ENCODE results near the gene HOOK1.

HOOK1 gene

GRCh38 chr1:59776960-59777852 lies 37.5 kb upstream of the HOOK1 start:
- Histone ChIP-seq H3K27me3 (ENCODE audit: insufficient read depth, poor library complexity, severe bottlenecking) (no peaks in the 10 kb centered on the region), H3K27ac (ENCODE audit: poor library complexity, severe bottlenecking) (no peak overlapping the region), H3K4me1 (ENCODE audit: insufficient read depth, poor library complexity, severe bottlenecking) (no peaks in the 10 kb centered on the region), H3K9me3 (ENCODE audit: severe bottlenecking) (no peaks in the 10 kb centered on the region), H3K36me3 (ENCODE audit: low read depth) (no peaks in the 10 kb centered on the region), H3K4me3 (ENCODE audit: severe bottlenecking) (no peak overlapping the region)
- ATAC-seq (ENCODE audit: low read depth) (no peak), DNase-seq (ENCODE audit: low spot score) (no peak)
- TF ChIP-seq CTCF (IDR thresholded peaks at IDR 0.05; ENCODE audit: poor library complexity, severe bottlenecking) = no peak

- Histone ChIP-seq H3K4me1 (ENCODE audit: insufficient read depth, poor library complexity, severe bottlenecking) (no peaks in the 10 kb centered on the region), H3K36me3 (ENCODE audit: low read depth) (no peaks in the 10 kb centered on the region), H3K27ac (ENCODE audit: poor library complexity, severe bottlenecking) (no peak overlapping the region), H3K4me3 (ENCODE audit: severe bottlenecking) (no peak overlapping the region), H3K9me3 (ENCODE audit: severe bottlenecking) (no peaks in the 10 kb centered on the region), H3K27me3 (ENCODE audit: insufficient read depth, poor library complexity, severe bottlenecking) (no peaks in the 10 kb centered on the region)
- TF ChIP-seq CTCF (IDR thresholded peaks at IDR 0.05; ENCODE audit: poor library complexity, severe bottlenecking) = peak; percentile 18
- DNase-seq (ENCODE audit: low spot score) (no peak), ATAC-seq (ENCODE audit: low read depth) (no peak)
These were observed 34.8 kb upstream of the HOOK1 start for GRCh38 chr1:59779949-59780348.

GRCh38 chr1:59788825-59789224 lies 25.9 kb upstream of the HOOK1 start:
- no peaks in the 10 kb centered on the region for H3K4me1 ChIP-seq (ENCODE audit: insufficient read depth, poor library complexity, severe bottlenecking)
- peaks cover 4% of the 10 kb centered on the region for H3K9me3 ChIP-seq (ENCODE audit: severe bottlenecking)
- H3K27me3 ChIP-seq (ENCODE audit: insufficient read depth, poor library complexity, severe bottlenecking) = no peaks in the 10 kb centered on the region
- no peak overlapping the region for H3K27ac ChIP-seq (ENCODE audit: poor library complexity, severe bottlenecking)
- no peak overlapping the region for H3K4me3 ChIP-seq (ENCODE audit: severe bottlenecking)
- ATAC-seq (ENCODE audit: low read depth) = no peak
- no peak for TF ChIP-seq CTCF (IDR thresholded peaks at IDR 0.05; ENCODE audit: poor library complexity, severe bottlenecking)
- H3K36me3 ChIP-seq (ENCODE audit: low read depth) = no peaks in the 10 kb centered on the region
- no peak for DNase-seq (ENCODE audit: low spot score)

- no peak for TF ChIP-seq CTCF (IDR thresholded peaks at IDR 0.05; ENCODE audit: poor library complexity, severe bottlenecking)
- no peaks in the 10 kb centered on the region for H3K9me3 ChIP-seq (ENCODE audit: severe bottlenecking)
These were observed 16.1 kb upstream of the HOOK1 start for GRCh38 chr1:59798600-59798999.

GRCh38 chr1:59803458-59804038 lies 11.2 kb upstream of the HOOK1 start:
- DNase-seq (ENCODE audit: low spot score) = no peak
- Histone ChIP-seq H3K4me3 (ENCODE audit: severe bottlenecking) (no peak overlapping the region), H3K9me3 (ENCODE audit: severe bottlenecking) (no peaks in the 10 kb centered on the region), H3K36me3 (ENCODE audit: low read depth) (no peaks in the 10 kb centered on the region), H3K4me1 (ENCODE audit: insufficient read depth, poor library complexity, severe bottlenecking) (no peaks in the 10 kb centered on the region), H3K27ac (ENCODE audit: poor library complexity, severe bottlenecking) (no peak overlapping the region), H3K27me3 (ENCODE audit: insufficient read depth, poor library complexity, severe bottlenecking) (no peaks in the 10 kb centered on the region)
- no peak for TF ChIP-seq CTCF (IDR thresholded peaks at IDR 0.05; ENCODE audit: poor library complexity, severe bottlenecking)
- no peak for ATAC-seq (ENCODE audit: low read depth)

More at GRCh38 chr1:59798600-59798999, 16.1 kb upstream of the HOOK1 start:
- Histone ChIP-seq H3K27me3 (ENCODE audit: insufficient read depth, poor library complexity, severe bottlenecking) (no peaks in the 10 kb centered on the region), H3K4me1 (ENCODE audit: insufficient read depth, poor library complexity, severe bottlenecking) (no peaks in the 10 kb centered on the region), H3K27ac (ENCODE audit: poor library complexity, severe bottlenecking) (no peak overlapping the region), H3K4me3 (ENCODE audit: severe bottlenecking) (no peak overlapping the region), H3K36me3 (ENCODE audit: low read depth) (no peaks in the 10 kb centered on the region)
- no peak for ATAC-seq (ENCODE audit: low read depth)
- no peak for DNase-seq (ENCODE audit: low spot score)
